SU-DHL-6 (cell line): ENCODE data around the gene CCDC81.

Source experiments
- H2AFZ ChIP-seq: fragments of 200-600 bp; sonication (generic); 2 replicates; pipeline ENCODE4 v1.6.1; 2014; ENCODE audit warnings: low read depth, mild to moderate bottlenecking, moderate library complexity, mixed read lengths, antibody characterized with exemption, low read length; ENCODE audit not compliant: severe bottlenecking
- H3F3A ChIP-seq: fragments of 200-600 bp; shearing (Covaris generic); 2 replicates; pipeline ENCODE4 v1.6.0; 2016; ENCODE audit warnings: antibody characterized with exemption, mild to moderate bottlenecking; ENCODE audit not compliant: insufficient read depth
- H3K27ac ChIP-seq: fragments of 200-600 bp; sonication (generic); 2 replicates; pipeline ENCODE4 v1.5.1; 2016; ENCODE audit warnings: low read depth, mild to moderate bottlenecking, low read length, moderate library complexity, mixed read lengths
- H3K27me3 ChIP-seq: fragments of 200-600 bp; sonication (generic), shearing (Covaris generic); 2 replicates; pipeline ENCODE4 v1.6.0; 2014; ENCODE audit warnings: mild to moderate bottlenecking, low read length
- H3K36me3 ChIP-seq: fragments of 200-600 bp; sonication (generic); 2 replicates; pipeline ENCODE4 v1.6.1; 2014; ENCODE audit warnings: mild to moderate bottlenecking, low read length, mixed read lengths
- H3K4me2 ChIP-seq: fragments of 300-600, 200-600 bp; shearing (Covaris generic), sonication (generic); 2 replicates; pipeline ENCODE4 v1.6.0; 2014; ENCODE audit warnings: low read length, low read depth, mild to moderate bottlenecking; ENCODE audit not compliant: poor library complexity, severe bottlenecking
- H3K4me3 ChIP-seq: fragments of 200-600 bp; sonication (generic); 2 replicates; pipeline ENCODE4 v1.5.1; 2014; ENCODE audit warnings: antibody characterized with exemption, low read length, mild to moderate bottlenecking, mixed read lengths; ENCODE audit not compliant: insufficient read depth, poor library complexity, severe bottlenecking
- H3K79me2 ChIP-seq: fragments of 200-600 bp; sonication (generic); 2 replicates; pipeline ENCODE4 v1.6.1; 2014; ENCODE audit warnings: mild to moderate bottlenecking, low read length, moderate library complexity; ENCODE audit not compliant: insufficient read depth
- H3K9ac ChIP-seq: fragments of 200-600 bp; sonication (generic); 2 replicates; pipeline ENCODE4 v1.7.0; 2014; ENCODE audit warnings: mild to moderate bottlenecking, low read length
- H3K9me2 ChIP-seq: fragments of 200-600 bp; sonication (generic); replicated peaks from 2 replicates; pipeline ENCODE4 v1.6.1; 2014; ENCODE audit warnings: low read length; ENCODE audit not compliant: insufficient read depth
- H3K9me3 ChIP-seq: fragments of 200-600 bp; sonication (generic); 2 replicates; pipeline ENCODE4 v1.6.1; 2014; ENCODE audit warnings: low read length, mixed read lengths; ENCODE audit not compliant: insufficient read depth
- H4K20me1 ChIP-seq: fragments of 200-600 bp; sonication (generic); 2 replicates; pipeline ENCODE4 v1.6.1; 2014; ENCODE audit warnings: low read depth, mild to moderate bottlenecking, antibody characterized with exemption, low read length, moderate library complexity, mixed read lengths
- CTCF ChIP-seq: fragments of 200-600 bp; sonication (generic); IDR thresholded peaks from one replicate; pipeline ENCODE4 v1.5.1; 2017; ENCODE audit warnings: antibody characterized with exemption, mild to moderate bottlenecking, low read length, moderate library complexity; ENCODE audit not compliant: insufficient read depth, poor library complexity, severe bottlenecking
- EZH2phosphoT487 ChIP-seq: fragments of 200-600 bp; sonication (generic), shearing (Covaris generic); conservative IDR thresholded peaks from 2 replicates; pipeline ENCODE4 v1.6.1; 2018; ENCODE audit warnings: mild to moderate bottlenecking, antibody characterized with exemption, low read length, moderate library complexity, mixed read lengths

The CCDC81 gene

GRCh38 chr11:86435711-86436110 is 61.0 kb downstream of the CCDC81 start:
- Histone ChIP-seq H3K79me2 (no peaks in the 10 kb centered on the region), H3K4me3 (no peak overlapping the region), H3K27me3 (no peaks in the 10 kb centered on the region), H4K20me1 (no peaks in the 10 kb centered on the region), H3K27ac (no peak overlapping the region), H3K36me3 (no peaks in the 10 kb centered on the region), H2AFZ (no peak overlapping the region), H3K9ac (no peak overlapping the region), H3K9me3 (no peaks in the 10 kb centered on the region), H3F3A (no peaks in the 10 kb centered on the region), H3K4me2 (no peak overlapping the region), H3K9me2 (no peaks in the 10 kb centered on the region)
- no peak for TF ChIP-seq CTCF
- TF ChIP-seq EZH2phosphoT487, result no peak

- Histone ChIP-seq H3K36me3 (no peaks in the 10 kb centered on the region), H2AFZ (no peak overlapping the region), H3K27ac (no peak overlapping the region), H4K20me1 (no peaks in the 10 kb centered on the region), H3K4me3 (no peak overlapping the region), H3K9ac (no peak overlapping the region), H3K9me3 (no peaks in the 10 kb centered on the region), H3K27me3 (no peaks in the 10 kb centered on the region), H3K4me2 (no peak overlapping the region), H3K79me2 (no peaks in the 10 kb centered on the region), H3K9me2 (no peaks in the 10 kb centered on the region), H3F3A (no peaks in the 10 kb centered on the region)
- TF ChIP-seq EZH2phosphoT487, result no peak
- TF ChIP-seq CTCF, result no peak
Observed at GRCh38 chr11:86438685-86439084, 64.0 kb downstream of the CCDC81 start.

GRCh38 chr11:86440305-86440716 is 65.6 kb downstream of the CCDC81 start:
- no peak overlapping the region for H2AFZ ChIP-seq
- H3K9me2 ChIP-seq, result no peaks in the 10 kb centered on the region
- no peaks in the 10 kb centered on the region for H3K79me2 ChIP-seq
- H3K4me3 ChIP-seq, result no peak overlapping the region
- no peaks in the 10 kb centered on the region for H4K20me1 ChIP-seq
- H3K27ac ChIP-seq, result no peak overlapping the region
- no peaks in the 10 kb centered on the region for H3F3A ChIP-seq
- no peaks in the 10 kb centered on the region for H3K9me3 ChIP-seq
- no peak overlapping the region for H3K4me2 ChIP-seq
- no peak overlapping the region for H3K9ac ChIP-seq
- TF ChIP-seq EZH2phosphoT487 (no peak), CTCF (no peak)
- no peaks in the 10 kb centered on the region for H3K27me3 ChIP-seq
- H3K36me3 ChIP-seq, result no peaks in the 10 kb centered on the region

GRCh38 chr11:86440843-86441242 is 66.2 kb downstream of the CCDC81 start:
- Histone ChIP-seq H3K9me2 (no peaks in the 10 kb centered on the region), H3K36me3 (no peaks in the 10 kb centered on the region), H4K20me1 (no peaks in the 10 kb centered on the region), H3K9ac (no peak overlapping the region), H3K27me3 (no peaks in the 10 kb centered on the region), H3K9me3 (no peaks in the 10 kb centered on the region), H3K4me3 (no peak overlapping the region), H3K27ac (no peak overlapping the region), H2AFZ (no peak overlapping the region), H3F3A (no peaks in the 10 kb centered on the region), H3K79me2 (no peaks in the 10 kb centered on the region), H3K4me2 (no peak overlapping the region)
- no peak for TF ChIP-seq EZH2phosphoT487
